ENCODE results near the gene USP5. TPM values are rescaled to one million over a fixed set of nuclear protein-coding genes. Genes with fewer than 3 reads are reported as not detected.

Gene USP5
- total and polyA plus RNA-seq, 7 donors: 25.4 to 51.5 (median 41.1) TPM

DNA sequence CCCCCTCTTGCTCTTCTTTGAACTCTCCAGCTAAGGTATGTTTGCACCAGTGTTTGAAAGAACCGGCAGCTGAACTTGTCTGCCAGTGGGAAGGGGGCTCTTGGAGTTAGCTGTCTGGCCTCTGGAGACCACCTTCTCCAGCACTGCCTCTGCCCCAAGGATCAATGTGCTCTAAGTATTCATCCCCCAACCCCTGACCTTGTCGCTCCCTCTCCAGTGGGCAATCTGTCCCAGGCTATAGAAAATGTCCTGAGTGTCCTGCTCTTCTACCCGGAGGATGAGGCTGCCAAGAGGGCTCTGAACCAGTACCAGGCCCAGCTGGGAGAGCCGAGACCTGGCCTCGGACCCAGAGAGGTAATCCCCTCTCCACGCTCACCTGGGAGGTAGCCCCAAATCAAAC is 21.0 kb upstream of the USP5 start:
- H3K4me1 ChIP-seq: peaks cover 3 to 47% (median 28%) of the 10 kb centered on the region in 4 donors
- no peak overlapping the region for H3K27ac ChIP-seq
- WGBS, 2 donors: 78 to 93% methylated on average over 6 of the region's 6 CpGs
- H3K36me3 ChIP-seq: peaks cover 0 to 34% (median 6%) of the 10 kb centered on the region in 4 donors
- TF ChIP-seq POLR2A (IDR thresholded peaks at IDR 0.05) (no peak), EP300 (IDR thresholded peaks at IDR 0.05) (no peak), POLR2AphosphoS5 (IDR thresholded peaks at IDR 0.05) (no peak)
- TF ChIP-seq, protein P1, sequence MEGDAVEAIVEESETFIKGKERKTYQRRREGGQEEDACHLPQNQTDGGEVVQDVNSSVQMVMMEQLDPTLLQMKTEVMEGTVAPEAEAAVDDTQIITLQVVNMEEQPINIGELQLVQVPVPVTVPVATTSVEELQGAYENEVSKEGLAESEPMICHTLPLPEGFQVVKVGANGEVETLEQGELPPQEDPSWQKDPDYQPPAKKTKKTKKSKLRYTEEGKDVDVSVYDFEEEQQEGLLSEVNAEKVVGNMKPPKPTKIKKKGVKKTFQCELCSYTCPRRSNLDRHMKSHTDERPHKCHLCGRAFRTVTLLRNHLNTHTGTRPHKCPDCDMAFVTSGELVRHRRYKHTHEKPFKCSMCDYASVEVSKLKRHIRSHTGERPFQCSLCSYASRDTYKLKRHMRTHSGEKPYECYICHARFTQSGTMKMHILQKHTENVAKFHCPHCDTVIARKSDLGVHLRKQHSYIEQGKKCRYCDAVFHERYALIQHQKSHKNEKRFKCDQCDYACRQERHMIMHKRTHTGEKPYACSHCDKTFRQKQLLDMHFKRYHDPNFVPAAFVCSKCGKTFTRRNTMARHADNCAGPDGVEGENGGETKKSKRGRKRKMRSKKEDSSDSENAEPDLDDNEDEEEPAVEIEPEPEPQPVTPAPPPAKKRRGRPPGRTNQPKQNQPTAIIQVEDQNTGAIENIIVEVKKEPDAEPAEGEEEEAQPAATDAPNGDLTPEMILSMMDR (IDR thresholded peaks at IDR 0.05): no peak
- intact Hi-C loops (cut with DNase I): no loop called here
- H3K9me3 ChIP-seq: no peaks in the 10 kb centered on the region
- no peak for DNase-seq
- H3K27me3 ChIP-seq: no peaks in the 10 kb centered on the region
- H3K4me3 ChIP-seq: no peak overlapping the region

DNA sequence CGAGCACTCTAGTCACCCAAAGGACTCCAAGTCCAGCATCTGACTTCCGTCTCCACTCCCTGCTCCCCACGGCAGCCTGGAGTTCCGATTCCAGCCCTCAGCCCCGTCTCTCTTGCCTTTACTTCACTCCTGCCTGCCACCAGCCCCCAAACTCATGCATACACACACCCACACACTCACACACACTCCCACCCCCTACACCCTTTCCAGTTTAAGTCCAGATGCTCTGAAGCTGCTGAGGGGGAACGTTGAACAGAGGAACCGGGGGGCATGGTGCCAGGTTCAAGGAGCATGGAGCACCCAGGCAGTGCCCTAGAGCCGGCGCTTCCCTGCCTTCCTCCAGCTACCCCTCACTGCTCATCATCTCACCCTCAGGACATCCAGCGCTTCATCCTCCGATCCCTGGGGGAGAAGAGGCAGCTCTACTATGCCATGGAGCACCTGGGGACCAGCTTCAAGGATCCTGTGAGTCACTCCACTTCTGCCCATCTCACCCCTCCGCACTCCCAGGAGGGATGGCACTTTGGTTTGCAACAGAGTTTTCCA is 20.4 kb upstream of the USP5 start:
- Histone ChIP-seq H3K9me3 (no peaks in the 10 kb centered on the region), H3K27me3 (no peaks in the 10 kb centered on the region), H3K4me3 (no peak overlapping the region), H3K4me1 (peaks cover 3 to 46% (median 28%) of the 10 kb centered on the region in 4 donors), H3K36me3 (peaks cover 0 to 38% (median 6%) of the 10 kb centered on the region in 4 donors), H3K27ac (no peak overlapping the region)
- no peak for TF ChIP-seq POLR2A (IDR thresholded peaks at IDR 0.05)
- DNase-seq: no peak
- 81 to 91% methylated on average over 12 of the region's 12 CpGs for WGBS, 2 donors
- intact Hi-C loops (cut with DNase I): no loop called here

DNA sequence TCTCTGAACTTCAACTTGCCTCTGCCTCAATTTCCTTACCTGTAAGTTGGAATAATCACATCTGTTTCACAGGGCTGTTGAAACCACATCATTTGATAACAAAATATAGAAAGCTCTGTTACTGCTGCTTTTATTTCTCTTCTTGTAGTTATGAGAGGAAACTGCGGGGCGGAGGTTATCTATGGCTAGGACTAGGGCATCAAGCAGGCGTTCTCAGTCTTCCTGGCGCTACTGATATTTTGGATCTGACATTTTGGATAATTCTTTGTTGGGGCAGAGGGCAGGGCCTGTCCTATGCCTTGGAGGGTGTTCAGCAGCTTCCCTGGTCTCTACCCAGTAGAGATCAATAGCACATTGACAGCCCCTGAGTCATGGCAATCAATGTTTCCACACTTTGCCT is 19.8 kb upstream of the USP5 start:
- Histone ChIP-seq H3K4me1 (peaks cover 3 to 40% (median 24%) of the 10 kb centered on the region in 4 donors), H3K4me3 (no peak overlapping the region), H3K9me3 (no peaks in the 10 kb centered on the region), H3K27me3 (no peaks in the 10 kb centered on the region), H3K36me3 (peaks cover 0 to 44% (median 7%) of the 10 kb centered on the region in 4 donors), H3K27ac (no peak overlapping the region)
- TF ChIP-seq, protein P1 (IDR thresholded peaks at IDR 0.05): no peak
- no peak for TF ChIP-seq POLR2A (IDR thresholded peaks at IDR 0.05)
- no peak for TF ChIP-seq EP300 (IDR thresholded peaks at IDR 0.05)
- no peak for TF ChIP-seq POLR2AphosphoS5 (IDR thresholded peaks at IDR 0.05)
- 89 to 90% methylated on average over 4 of the region's 4 CpGs for WGBS, 2 donors
- intact Hi-C loops (cut with DNase I): no loop called here
- DNase-seq: no peak

DNA sequence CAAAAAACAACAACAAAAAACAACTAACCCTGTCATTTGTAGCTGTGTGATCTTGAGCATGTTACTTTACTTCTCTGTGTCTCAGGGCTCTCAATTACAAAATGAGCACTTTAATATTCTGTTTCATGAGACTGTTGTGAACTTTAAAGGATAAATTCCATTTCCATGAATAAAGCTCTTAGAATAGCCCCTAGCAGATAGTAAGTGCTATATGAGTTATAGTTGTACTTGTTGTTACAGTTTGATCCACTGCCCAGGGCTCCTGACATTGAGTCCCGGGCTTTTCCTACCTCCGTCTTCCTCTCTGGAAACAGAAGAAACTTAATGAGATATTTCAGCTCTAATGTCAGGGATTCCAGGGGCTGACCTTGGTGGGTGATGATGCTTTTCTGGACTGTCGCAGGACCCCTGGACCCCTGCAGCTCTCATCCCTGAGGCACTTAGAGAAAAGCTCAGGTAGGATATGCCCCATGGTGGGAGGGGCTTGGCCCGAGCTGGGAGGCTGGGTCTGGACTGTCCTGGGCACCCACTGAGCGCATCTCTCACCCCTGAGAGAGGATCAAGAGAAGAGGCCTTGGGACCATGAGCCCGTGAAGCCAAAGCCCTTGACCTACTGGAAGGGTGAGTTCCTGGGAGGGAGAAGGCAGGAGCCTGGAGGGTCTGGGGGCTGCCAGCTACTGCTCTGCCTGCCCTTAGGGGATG is 18.6 kb upstream of the USP5 start:
- WGBS, 2 donors: 83 to 87% methylated on average over 6 of the region's 6 CpGs
- Histone ChIP-seq H3K4me3 (no peak overlapping the region), H3K27me3 (no peaks in the 10 kb centered on the region), H3K27ac (peak overlapping the region in 1 of 4 donors; percentile 58), H3K4me1 (peaks cover 3 to 28% (median 13%) of the 10 kb centered on the region in 4 donors), H3K36me3 (peaks cover 0 to 56% (median 9%) of the 10 kb centered on the region in 4 donors), H3K9me3 (no peaks in the 10 kb centered on the region)
- intact Hi-C loops (cut with DNase I): no loop called here
- TF ChIP-seq POLR2AphosphoS5 (IDR thresholded peaks at IDR 0.05) (no peak), POLR2A (IDR thresholded peaks at IDR 0.05) (no peak)
- TF ChIP-seq, protein P1 (IDR thresholded peaks at IDR 0.05): no peak
- no peak for DNase-seq

DNA sequence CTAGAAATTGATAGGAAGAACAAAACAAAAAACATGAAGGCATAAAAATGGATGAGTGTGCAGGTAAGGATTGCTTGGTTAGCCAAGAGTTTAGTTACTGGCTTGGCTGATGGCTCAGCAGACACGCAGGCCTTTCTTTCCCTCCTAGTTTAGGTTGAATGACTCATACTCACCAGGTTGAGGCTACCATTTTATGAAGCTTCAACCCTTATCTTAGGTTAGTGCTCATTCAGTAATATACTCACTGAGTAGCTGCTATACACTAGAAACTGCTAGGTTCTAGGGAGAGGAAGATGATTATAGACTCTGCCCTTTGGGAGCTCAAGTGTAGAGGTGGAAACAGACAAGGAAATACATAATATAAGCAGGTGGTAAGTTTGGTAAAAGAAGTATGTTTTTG is 17.7 kb upstream of the USP5 start:
- Histone ChIP-seq H3K36me3 (peaks cover 0 to 64% (median 9%) of the 10 kb centered on the region in 4 donors), H3K4me1 (peaks cover 0 to 21% (median 11%) of the 10 kb centered on the region in 4 donors), H3K9me3 (no peaks in the 10 kb centered on the region), H3K4me3 (no peak overlapping the region), H3K27ac (no peak overlapping the region), H3K27me3 (no peaks in the 10 kb centered on the region)
- 69 to 78% methylated on average over 1 of the region's 1 CpG for WGBS, 2 donors
- intact Hi-C loops (cut with DNase I): no loop called here
- no peak for DNase-seq
- TF ChIP-seq POLR2AphosphoS5 (IDR thresholded peaks at IDR 0.05) (no peak), EP300 (IDR thresholded peaks at IDR 0.05) (no peak), POLR2A (IDR thresholded peaks at IDR 0.05) (no peak)
- TF ChIP-seq, protein P1 (IDR thresholded peaks at IDR 0.05): no peak
